Activated gamma-delta T cell treated with anti-CD3 and anti-CD28 coated beads, Interleukin-2, amount 50 U/mL, for 16 hours (primary cell): ENCODE data around the gene TNS2.
"Not testable (repeated sequence)": the region's sequence is repeated elsewhere in the genome, so short reads cannot be mapped to it uniquely, and the experiment has no call there.

ENCODE experiments used
- DNase-seq: peaks from one replicate; pipeline ENCODE4 v3.0.0-alpha.2; 2020; ENCODE audit warnings: low read depth

Gene TNS2

GRCh38 chr12:53094796-53095595, 45.1 kb downstream of the TNS2 start:
- DNase-seq: not testable (repeated sequence)

- not testable (repeated sequence) for DNase-seq
These were observed 45.7 kb downstream of the TNS2 start for GRCh38 chr12:53095596-53095895.

- DNase-seq: no peak
These were observed 46.4 kb downstream of the TNS2 start for GRCh38 chr12:53096089-53096741.

DNA sequence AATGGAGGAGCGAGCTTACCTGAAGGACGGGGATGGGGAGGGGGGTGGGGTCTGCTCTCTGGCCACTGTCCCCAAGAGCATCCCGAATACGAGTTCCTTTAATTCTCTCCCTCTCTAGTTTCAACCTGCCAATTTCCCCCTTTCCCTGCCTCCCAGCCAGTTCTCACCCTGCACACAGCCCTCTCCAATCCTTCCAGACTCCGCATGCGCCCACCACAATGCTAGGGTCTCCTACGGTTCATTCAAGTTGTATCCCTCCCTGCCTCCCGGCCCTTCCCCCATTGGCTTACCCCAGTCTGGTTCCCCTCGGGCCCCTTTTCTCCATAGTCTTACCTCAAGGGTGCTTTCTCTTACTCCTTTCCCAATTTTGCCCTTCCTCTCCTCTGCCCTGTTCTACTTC, 46.9 kb downstream of the TNS2 start:
- DNase-seq: no peak

DNA sequence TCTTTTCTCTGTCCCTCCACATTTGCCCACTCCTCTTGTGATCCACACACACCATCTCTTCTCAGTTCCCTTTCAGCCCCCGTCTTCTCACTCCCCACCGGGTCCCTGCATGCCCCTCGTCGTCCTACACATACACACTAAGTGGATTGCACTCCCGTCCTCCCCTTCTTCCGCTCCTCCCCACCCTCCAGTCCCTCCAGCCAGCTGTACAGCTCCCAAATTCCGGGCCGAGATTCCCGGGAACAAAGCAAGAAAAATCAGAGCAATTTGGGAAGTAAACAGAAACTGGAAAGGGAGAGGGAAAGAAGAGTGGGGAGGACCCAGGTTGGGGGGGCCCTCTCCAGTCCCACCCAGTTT, 47.3 kb downstream of the TNS2 start:
- no peak for DNase-seq

DNA sequence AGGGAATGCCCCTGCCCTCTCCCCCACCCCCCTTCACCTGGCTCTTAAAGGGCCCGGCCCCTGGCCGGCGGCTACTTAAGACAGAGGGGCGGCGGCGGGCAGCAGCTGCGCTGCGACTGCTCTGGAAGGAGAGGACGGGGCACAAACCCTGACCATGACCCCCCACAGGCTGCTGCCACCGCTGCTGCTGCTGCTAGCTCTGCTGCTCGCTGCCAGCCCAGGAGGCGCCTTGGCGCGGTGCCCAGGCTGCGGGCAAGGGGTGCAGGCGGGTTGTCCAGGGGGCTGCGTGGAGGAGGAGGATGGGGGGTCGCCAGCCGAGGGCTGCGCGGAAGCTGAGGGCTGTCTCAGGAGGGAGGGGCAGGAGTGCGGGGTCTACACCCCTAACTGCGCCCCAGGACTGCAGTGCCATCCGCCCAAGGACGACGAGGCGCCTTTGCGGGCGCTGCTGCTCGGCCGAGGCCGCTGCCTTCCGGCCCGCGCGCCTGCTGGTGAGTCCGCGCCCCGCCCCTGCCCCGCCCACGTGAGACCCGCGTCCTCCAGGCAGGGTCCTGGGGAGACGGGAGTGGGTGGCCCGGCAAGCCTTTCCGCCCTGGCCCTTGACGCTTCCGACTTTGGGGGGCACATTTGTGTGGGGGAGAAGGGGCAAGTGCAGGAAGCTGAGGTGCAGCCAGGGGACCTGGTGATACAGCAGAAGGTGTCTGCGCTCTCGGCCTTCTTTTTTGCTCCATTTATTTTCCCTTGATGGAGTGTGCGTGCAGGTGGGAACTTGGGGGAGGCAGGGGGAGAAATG, 47.9 kb downstream of the TNS2 start, which contains the start of gene IGFBP6:
Gene IGFBP6, plus strand, starts transcription at position 104 of the 790 bp plus-strand sequence. Its CDS starts 51 bp downstream, at position 155.
- DNase-seq: peak; percentile 47

- peak; percentile 28 for DNase-seq
These were observed 48.6 kb downstream of the TNS2 start for GRCh38 chr12:53098354-53098981.

GRCh38 chr12:53099071-53099882, 49.4 kb downstream of the TNS2 start:
- DNase-seq: peak; percentile 90

DNA sequence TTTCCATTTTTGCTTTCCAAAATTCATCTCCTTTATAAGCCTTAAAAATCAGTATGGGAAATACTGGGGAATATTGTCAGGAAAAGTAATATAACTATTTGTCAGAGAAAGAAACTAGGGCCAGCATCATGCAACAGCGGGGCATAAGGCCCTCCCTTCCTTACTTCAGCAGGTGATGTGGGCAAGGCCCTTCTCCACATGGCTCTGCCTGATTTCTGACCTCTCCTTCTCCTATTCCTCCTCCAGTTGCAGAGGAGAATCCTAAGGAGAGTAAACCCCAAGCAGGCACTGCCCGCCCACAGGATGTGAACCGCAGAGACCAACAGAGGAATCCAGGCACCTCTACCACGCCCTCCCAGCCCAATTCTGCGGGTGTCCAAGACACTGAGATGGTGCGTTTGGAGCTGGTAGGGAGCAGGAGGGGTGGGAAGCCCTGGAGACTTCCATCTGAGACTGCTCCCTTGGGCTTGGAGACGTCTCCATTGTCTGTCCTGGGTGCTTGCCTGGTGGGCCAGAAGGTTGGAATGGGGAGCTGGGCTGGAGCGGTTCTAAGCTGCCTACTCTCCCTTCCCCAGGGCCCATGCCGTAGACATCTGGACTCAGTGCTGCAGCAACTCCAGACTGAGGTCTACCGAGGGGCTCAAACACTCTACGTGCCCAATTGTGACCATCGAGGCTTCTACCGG, 50.7 kb downstream of the TNS2 start:
- DNase-seq: no peak

- no peak for DNase-seq
These were observed 51.4 kb downstream of the TNS2 start for GRCh38 chr12:53101266-53101665.

DNA sequence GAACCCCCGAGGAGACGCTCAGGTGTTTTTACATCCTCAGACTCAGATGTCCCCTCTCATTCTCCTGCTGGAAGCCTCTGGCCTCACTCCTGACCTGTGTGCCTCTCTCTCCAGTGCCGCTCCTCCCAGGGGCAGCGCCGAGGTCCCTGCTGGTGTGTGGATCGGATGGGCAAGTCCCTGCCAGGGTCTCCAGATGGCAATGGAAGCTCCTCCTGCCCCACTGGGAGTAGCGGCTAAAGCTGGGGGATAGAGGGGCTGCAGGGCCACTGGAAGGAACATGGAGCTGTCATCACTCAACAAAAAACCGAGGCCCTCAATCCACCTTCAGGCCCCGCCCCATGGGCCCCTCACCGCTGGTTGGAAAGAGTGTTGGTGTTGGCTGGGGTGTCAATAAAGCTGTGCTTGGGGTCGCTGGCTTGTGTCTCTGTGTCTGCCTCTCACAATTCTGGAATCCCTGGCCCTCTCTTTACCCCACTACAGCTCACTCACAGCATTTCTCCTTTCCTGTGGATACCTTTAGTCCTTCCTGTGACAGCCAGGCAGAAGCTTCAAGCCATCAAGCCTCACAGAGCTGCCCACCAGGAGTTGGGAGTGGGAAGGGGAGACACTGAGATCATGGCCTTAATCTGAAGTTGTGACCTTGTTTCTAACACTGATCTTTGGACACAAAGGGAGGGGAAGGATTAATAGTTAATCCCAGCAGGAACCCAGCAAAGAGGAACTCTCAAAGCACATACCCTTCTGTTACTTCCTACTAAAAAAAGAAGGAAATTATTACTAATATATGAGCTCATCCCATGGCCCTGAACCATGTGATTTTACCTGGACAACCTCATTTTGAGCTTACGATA, 52.3 kb downstream of the TNS2 start:
- no peak for DNase-seq

DNA sequence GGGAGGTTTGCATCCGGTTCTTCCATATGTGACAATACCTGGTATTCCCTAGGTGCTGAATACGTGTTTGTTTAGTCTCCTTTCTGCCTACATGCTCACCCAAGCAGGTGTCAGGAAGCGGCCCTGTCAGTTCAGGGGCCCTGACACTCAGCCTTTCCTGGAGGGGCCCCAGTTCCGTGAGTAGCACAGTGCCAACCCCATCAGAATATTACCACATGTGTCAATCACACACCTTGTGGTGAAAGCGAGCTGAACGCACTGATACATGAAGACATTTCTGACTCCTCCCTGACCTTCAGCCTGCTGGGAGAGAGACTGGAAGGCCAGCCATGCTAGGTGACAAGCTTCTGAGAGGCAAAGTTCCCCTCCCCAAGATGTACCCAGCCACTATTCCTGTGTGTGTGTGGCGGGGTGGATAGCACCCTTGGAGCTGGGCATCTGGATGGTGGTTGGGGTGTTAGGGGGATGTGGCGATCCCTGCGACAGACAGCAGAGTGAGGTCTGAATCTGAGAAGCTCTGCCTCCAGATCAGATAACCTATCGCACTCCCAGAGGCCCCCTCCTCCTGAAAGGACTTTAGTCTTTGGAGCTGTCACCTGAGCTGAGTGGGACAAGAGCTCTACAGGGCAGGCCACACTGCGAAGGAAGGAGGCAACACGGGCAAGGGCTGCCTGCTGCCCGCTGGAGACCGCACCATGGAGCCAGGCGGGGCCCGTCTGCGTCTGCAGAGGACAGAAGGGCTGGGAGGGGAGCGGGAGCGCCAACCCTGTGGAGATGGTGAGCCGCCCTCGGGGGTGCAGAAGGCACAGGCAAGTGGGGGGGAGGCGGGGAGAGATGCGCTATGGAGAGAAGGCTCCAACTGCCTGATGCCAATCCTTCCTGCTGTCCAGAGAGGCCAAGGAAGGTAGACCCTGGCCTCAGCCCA, 53.3 kb downstream of the TNS2 start, which contains the start of gene SOAT2:
Gene SOAT2, plus strand, starts transcription at position 604 of the 925 bp plus-strand sequence. Its CDS starts 92 bp downstream, at position 696.
- peak; percentile 44 for DNase-seq

DNA sequence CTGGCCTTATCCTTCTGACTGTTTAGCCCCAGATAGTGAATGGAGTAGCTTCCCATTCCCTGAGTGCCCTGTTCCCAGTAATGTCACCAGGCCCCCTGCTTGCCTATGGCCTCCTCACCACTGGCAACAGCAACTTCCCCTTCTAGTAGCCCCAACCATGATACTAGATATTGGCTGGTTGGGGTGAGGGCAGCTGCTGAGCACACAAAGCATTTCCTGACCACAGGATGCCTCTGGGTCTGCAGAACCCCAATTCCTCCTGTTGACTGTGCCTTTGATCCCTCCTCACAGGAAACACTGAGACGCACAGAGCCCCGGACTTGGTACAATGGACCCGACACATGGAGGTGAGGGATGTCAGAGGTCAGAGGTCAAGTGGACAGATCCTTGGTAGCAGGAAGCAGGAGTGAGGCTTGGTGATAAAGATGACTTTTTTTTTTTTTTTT, 54.0 kb downstream of the TNS2 start:
- no peak for DNase-seq

- DNase-seq: no peak
These were observed 55.4 kb downstream of the TNS2 start for GRCh38 chr12:53105256-53105655.

DNA sequence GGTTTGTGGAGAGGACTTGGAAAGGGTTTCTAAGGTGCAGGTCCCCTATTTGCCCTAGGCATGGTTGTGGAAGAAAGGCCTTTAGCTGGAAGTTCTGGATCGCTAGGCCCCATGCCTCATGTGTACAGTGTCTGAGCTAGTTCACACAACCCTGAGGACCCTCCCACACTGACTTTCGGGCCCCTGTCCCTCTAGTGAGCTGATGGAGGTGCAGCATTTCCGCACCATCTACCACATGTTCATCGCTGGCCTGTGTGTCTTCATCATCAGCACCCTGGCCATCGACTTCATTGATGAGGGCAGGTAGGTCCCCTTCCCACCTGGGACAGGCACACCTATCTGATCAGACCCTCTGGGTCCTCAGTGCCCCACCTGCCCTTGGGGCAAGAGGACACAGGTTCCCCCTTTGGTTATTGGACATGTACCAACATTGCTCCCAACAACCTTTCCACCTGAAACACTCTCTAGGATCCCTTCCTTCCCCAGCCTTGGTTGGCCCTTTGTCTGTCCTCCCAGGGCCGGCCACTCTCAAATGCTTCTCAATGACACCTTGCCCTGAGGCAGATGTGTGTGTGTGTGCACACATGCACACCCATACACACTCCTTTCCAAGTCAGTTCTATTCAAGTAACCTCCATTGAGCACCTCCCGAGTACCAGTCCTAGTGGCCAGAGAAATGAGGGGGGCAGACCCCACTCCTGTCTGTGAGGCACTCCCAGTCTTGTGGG, 56.0 kb downstream of the TNS2 start:
- DNase-seq: no peak

DNA sequence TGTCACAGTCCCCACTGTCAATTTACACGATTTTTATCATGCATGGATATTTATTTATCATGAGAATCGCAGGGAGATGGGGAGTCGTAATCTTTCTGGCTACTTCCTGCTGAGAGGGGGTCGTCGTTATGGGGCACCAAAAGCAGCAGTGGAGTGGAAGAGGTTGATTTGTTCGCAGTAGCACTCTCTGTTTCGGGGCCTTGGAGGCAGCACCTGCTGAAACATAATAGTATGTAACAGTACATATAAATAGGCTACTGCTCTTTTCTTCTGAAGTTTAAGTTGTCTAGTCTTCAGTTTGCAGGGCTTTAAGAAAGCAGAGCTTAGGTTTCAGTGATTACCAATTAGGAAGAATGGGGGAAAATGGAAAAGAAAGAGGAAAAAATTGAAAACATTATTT, 57.3 kb downstream of the TNS2 start:
- no peak for DNase-seq

DNA sequence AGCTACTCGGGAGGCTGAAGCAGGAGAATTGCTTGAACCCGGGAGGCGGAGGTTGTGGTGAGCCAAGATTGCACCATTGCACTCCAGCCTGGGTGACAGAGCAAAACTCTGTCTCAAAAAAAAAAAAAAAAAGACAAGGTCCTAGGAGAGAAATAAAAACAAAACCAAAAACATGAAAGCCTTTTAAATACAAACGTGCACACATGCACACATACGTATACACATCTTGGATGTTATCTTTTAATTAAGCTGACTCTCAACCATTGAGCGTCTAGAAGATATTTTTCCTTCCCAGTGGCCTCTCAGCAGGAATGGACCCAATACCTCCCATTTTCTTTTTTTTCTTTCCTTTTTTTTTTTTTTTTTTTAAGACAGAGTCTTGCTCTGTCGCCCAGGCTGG, 62.6 kb downstream of the TNS2 start:
- DNase-seq: not testable (repeated sequence)

DNA sequence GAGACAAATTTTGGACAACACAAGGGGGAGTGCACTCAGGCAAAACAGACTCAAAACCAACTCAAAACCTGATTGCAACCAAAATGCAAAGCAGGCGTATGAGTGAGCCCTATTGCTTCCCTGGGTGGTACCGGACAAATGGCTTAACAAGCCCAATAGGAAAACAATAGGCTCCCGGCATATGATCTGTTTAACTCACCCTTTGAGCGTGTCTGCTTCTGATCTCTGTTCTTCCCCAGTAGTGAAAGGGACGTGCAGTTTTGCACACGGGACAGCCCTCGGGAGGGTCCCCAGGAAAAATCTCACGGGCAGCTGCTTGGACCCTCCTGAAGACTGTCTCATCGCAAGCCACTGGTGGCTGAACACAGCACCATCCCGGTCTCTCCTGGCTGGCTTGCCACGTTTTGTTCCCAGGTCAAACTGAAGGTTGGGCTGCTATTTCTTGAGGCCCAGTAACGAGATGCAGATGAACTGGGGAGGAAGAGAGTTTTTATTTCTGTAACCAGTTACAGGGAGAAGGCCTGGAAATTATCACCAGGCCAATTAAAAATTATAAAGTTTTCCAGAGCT, 63.4 kb downstream of the TNS2 start:
- DNase-seq: no peak
